GM12878 (cell line): Measurements from ENCODE around the gene VPS18. TPM values are rescaled to one million over a fixed set of nuclear protein-coding genes. Genes with fewer than 3 reads are reported as not detected.
A peak's percentile ranks its signal among the peaks of the same experiment; 100 is the strongest.

Experiments
- ATAC-seq: fragments of 200-7000 bp; cut with Tn5 transposase; 3 replicates; pipeline ENCODE4 v1.9.1; 2020; ENCODE audit warnings: mild to moderate bottlenecking, moderate library complexity
- BruUV-seq: library from RNA; stranded (reverse); fragments of 400-500 nt; replicated peaks from 2 replicates; lab custom pipeline; 2021; lab: Mats Ljungman, UMichigan
- CTCF ChIA-PET: fragments of 300-600 bp; sonication (Branson Sonifier 250); formaldehyde crosslinking; extraction: SDS; loops from one replicate; lab custom pipeline; 2021; ENCODE audit warnings: inconsistent platforms; lab: Yijun Ruan, JAX
- POLR2A ChIA-PET: fragments of 350-600 bp; formaldehyde crosslinking; extraction: SDS; loops from one replicate; lab custom pipeline; 2021; ENCODE audit warnings: inconsistent platforms; lab: Charles Lee
- RAD21 ChIA-PET: fragments of 300-600 bp; sonication (Branson Sonifier 250); formaldehyde crosslinking; loops from one replicate; lab custom pipeline; 2023; ENCODE audit warnings: antibody characterized with exemption; ENCODE audit not compliant: unreplicated experiment; lab: Charles Lee
- SMC1A ChIA-PET: fragments of 300-600 bp; sonication (Branson Sonifier 250); formaldehyde crosslinking; loops from one replicate; lab custom pipeline; 2023; ENCODE audit not compliant: unreplicated experiment, uncharacterized antibody; lab: Charles Lee
- DNase-seq: peaks from one replicate; pipeline ENCODE4 v3.0.0-alpha.2; 2011; ENCODE audit warnings: low read depth, low spot score
- FAIRE-seq: peaks from 3 replicates; lab custom pipeline; 2011; peaks lifted over from hg19 to GRCh38; lab: Jason Lieb, UNC
- H2AFZ ChIP-seq: 2 replicates; pipeline ENCODE4 v1.6.0; 2011; ENCODE audit warnings: low read depth, low read length, control low read depth; ENCODE audit not compliant: control insufficient read depth
- H3K27ac ChIP-seq: 2 replicates; pipeline ENCODE4 v1.5.1; 2011; ENCODE audit warnings: control low read depth; ENCODE audit not compliant: control insufficient read depth, insufficient read depth
- H3K27me3 ChIP-seq, 2 experiments: replicated peaks in 1 of 2; 2 replicates each; pipeline versions ENCODE4 v1.6.0 to v1.6.1; 2011; ENCODE audit warnings: low read length in 1 of 2; ENCODE audit not compliant: control insufficient read depth in 2 of 2, insufficient read depth in 2 of 2
- H3K36me3 ChIP-seq, 2 experiments: 2 replicates each; pipeline ENCODE4 v1.5.1; 2011; ENCODE audit warnings: low read length in 1 of 2; ENCODE audit not compliant: control insufficient read depth in 2 of 2, insufficient read depth in 2 of 2
- H3K4me1 ChIP-seq: 2 replicates; pipeline ENCODE4 v1.6.1; 2011; ENCODE audit warnings: mild to moderate bottlenecking, low read length, moderate library complexity, mixed read lengths; ENCODE audit not compliant: control insufficient read depth, insufficient read depth
- H3K4me2 ChIP-seq: 2 replicates; pipeline ENCODE4 v1.6.0; 2011; ENCODE audit warnings: control low read depth; ENCODE audit not compliant: control insufficient read depth, insufficient read depth
- H3K4me3 ChIP-seq: fragments of 200-600 bp; sonication (generic); 2 replicates; pipeline ENCODE4 v1.5.1; 2016
- H3K79me2 ChIP-seq: 2 replicates; pipeline ENCODE4 v1.6.0; 2011; ENCODE audit warnings: low read length; ENCODE audit not compliant: control insufficient read depth, insufficient read depth
- H3K9ac ChIP-seq: 2 replicates; pipeline ENCODE4 v1.8.0; 2011; ENCODE audit warnings: low read length, control low read depth, mixed read lengths; ENCODE audit not compliant: control insufficient read depth, insufficient read depth
- H3K9me3 ChIP-seq: replicated peaks from 3 replicates; pipeline ENCODE4 v1.5.1; 2011; ENCODE audit warnings: mild to moderate bottlenecking, low read length; ENCODE audit not compliant: control insufficient read depth, insufficient read depth
- H4K20me1 ChIP-seq: 2 replicates; pipeline ENCODE4 v1.6.0; 2011; ENCODE audit not compliant: control insufficient read depth, insufficient read depth
- BACH1 ChIP-seq: fragments of 450-650 bp; IDR thresholded peaks from 2 replicates; pipeline ENCODE4 v1.6.1; 2017; ENCODE audit warnings: mild to moderate bottlenecking, borderline replicate concordance
- BHLHE40 ChIP-seq, 2 experiments: fragments of 450-650 bp in 1 of 2; IDR thresholded peaks; 2 replicates each; pipeline ENCODE4 v1.6.1; 2011 to 2017; ENCODE audit warnings: low read depth in 2 of 2, borderline replicate concordance in 1 of 2, improper control_type of control experiment in 1 of 2, low read length in 1 of 2, mild to moderate bottlenecking in 1 of 2
- DPF2 ChIP-seq: fragments of 450-650 bp; IDR thresholded peaks from 2 replicates; pipeline ENCODE4 v1.6.1; 2017; ENCODE audit warnings: mild to moderate bottlenecking
- EED ChIP-seq: sonication (generic); IDR thresholded peaks from 2 replicates; pipeline ENCODE4 v1.6.1; 2016; ENCODE audit warnings: antibody characterized with exemption, low read depth
- ESRRA ChIP-seq: IDR thresholded peaks from 2 replicates; pipeline ENCODE4 v1.6.1; 2012; ENCODE audit warnings: mild to moderate bottlenecking, low read length, improper control_type of control experiment
- IKZF1 ChIP-seq: fragments of 450-650 bp; conservative IDR thresholded peaks from 2 replicates; pipeline ENCODE4 v1.6.1; 2017; ENCODE audit warnings: antibody characterized with exemption, mild to moderate bottlenecking
- IRF4 ChIP-seq: IDR thresholded peaks from 2 replicates; pipeline ENCODE4 v1.6.1; 2011; ENCODE audit warnings: low read depth, low read length
- KDM1A ChIP-seq: fragments of 200-600 bp; sonication (generic); IDR thresholded peaks from 2 replicates; pipeline ENCODE4 v1.6.1; 2016; ENCODE audit warnings: borderline replicate concordance
- MEF2B ChIP-seq: fragments of 450-650 bp; IDR thresholded peaks from 2 replicates; pipeline ENCODE4 v1.6.1; 2018; ENCODE audit warnings: mild to moderate bottlenecking, moderate library complexity; ENCODE audit not compliant: partially characterized antibody, poor library complexity, severe bottlenecking
- MTA2 ChIP-seq: fragments of 450-650 bp; IDR thresholded peaks from 2 replicates; pipeline ENCODE4 v1.6.1; 2016; ENCODE audit warnings: low read depth, mild to moderate bottlenecking, moderate library complexity
- MTA3 ChIP-seq: IDR thresholded peaks from 2 replicates; pipeline ENCODE4 v1.6.1; 2012; ENCODE audit warnings: low read length, inconsistent platforms, borderline replicate concordance
- NBN ChIP-seq: fragments of 450-650 bp; IDR thresholded peaks from 2 replicates; pipeline ENCODE4 v1.6.1; 2016
- RAD21 ChIP-seq: IDR thresholded peaks from 2 replicates; pipeline ENCODE4 v1.6.1; 2011; ENCODE audit warnings: mild to moderate bottlenecking, low read depth, low read length, moderate library complexity; ENCODE audit not compliant: insufficient read depth
- RBBP5 ChIP-seq: fragments of 200-600 bp; sonication (generic); conservative IDR thresholded peaks from 2 replicates; pipeline ENCODE4 v1.6.1; 2016
- SIN3A ChIP-seq: IDR thresholded peaks from 2 replicates; pipeline ENCODE4 v1.6.1; 2012; ENCODE audit warnings: low read depth, low read length, improper control_type of control experiment
- SMC3 ChIP-seq: IDR thresholded peaks from 2 replicates; pipeline ENCODE4 v1.6.1; 2011; ENCODE audit warnings: low read length, improper control_type of control experiment, borderline replicate concordance
- SPI1 ChIP-seq: IDR thresholded peaks from 2 replicates; pipeline ENCODE4 v1.6.1; 2011; ENCODE audit warnings: low read depth, mild to moderate bottlenecking, low read length, moderate library complexity, borderline replicate concordance; ENCODE audit not compliant: insufficient read depth
- WGBS: methylation state at CpG from one replicate; pipeline ENCODE4 v1.1.6; 2016; ENCODE audit warnings: low lambda C conversion rate; ENCODE audit not compliant: insufficient replicate concordance, insufficient coverage; ENCODE audit errors: missing lambda C conversion rate; 5-methylcytosine and 5-hydroxymethylcytosine counted together
- in situ Hi-C: fragments of 300-500 bp; cut with MboI; formaldehyde crosslinking; loops from 9 replicates; pipeline ENCODE4 v1.14.3; 2018; ENCODE audit warnings: mixed read lengths
- intact Hi-C: fragments of 100-400 bp; cut with micrococcal nuclease; formaldehyde crosslinking; loops from one replicate; pipeline ENCODE4 v1.14.2; 2022; ENCODE audit not compliant: unreplicated experiment
- polyA plus RNA-seq, 11 experiments: library from polyadenylated mRNA; depleted of rRNA in 4 of 11; unstranded in 6 of 11; stranded (reverse) in 5 of 11; fragments of >200 nt; fragmentation: Nextera tagmentation in 4 of 11; fragmentation: Illumina TruSeq in 1 of 11; extraction: Ambion mirVana in 4 of 11; extraction: Trizol in 1 of 11; gene quantifications; 1 replicate in 1 of 11; 2 replicates in 10 of 11; pipeline versions ENCODE4 v1.2.1 to v1.2.3, GENCODE V29; 2011 to 2016; ENCODE audit warnings: inconsistent platforms in 2 of 11, missing spikeins in 2 of 11, low read depth in 1 of 11
- total RNA-seq, 4 experiments: library from RNA; depleted of rRNA in 3 of 4; stranded (reverse); fragments of >200 nt in 3 of 4; fragmentation: Illumina TruSeq in 1 of 4; extraction: Trizol in 1 of 4; gene quantifications; 2 replicates each; pipeline versions ENCODE4 v1.2.1 to v1.2.3, GENCODE V29; 2013 to 2021
- TF ChIP-seq, protein P1 (sequence below): fragments of 450-650 bp; IDR thresholded peaks from 2 replicates; pipeline ENCODE4 v1.6.1; 2017; ENCODE audit warnings: mild to moderate bottlenecking, low read depth, inconsistent platforms; ENCODE audit not compliant: poor library complexity, severe bottlenecking
- TF ChIP-seq, protein P2 (sequence below): IDR thresholded peaks from 2 replicates; pipeline ENCODE4 v1.6.1; 2011; ENCODE audit warnings: low read depth, mild to moderate bottlenecking, low read length, moderate library complexity, borderline replicate concordance; ENCODE audit errors: extremely low read depth
- TF ChIP-seq, protein P3 (sequence below): IDR thresholded peaks from 2 replicates; pipeline ENCODE4 v1.6.1; 2012; ENCODE audit warnings: low read depth, low read length, improper control_type of control experiment

The VPS18 gene
- total and polyA plus RNA-seq, 10 of the 15 experiments (the other 5 are each of a cell fraction or from before 2014, with no cell fraction given), result 0.71 to 20.4 (median 10.6) TPM

DNA sequence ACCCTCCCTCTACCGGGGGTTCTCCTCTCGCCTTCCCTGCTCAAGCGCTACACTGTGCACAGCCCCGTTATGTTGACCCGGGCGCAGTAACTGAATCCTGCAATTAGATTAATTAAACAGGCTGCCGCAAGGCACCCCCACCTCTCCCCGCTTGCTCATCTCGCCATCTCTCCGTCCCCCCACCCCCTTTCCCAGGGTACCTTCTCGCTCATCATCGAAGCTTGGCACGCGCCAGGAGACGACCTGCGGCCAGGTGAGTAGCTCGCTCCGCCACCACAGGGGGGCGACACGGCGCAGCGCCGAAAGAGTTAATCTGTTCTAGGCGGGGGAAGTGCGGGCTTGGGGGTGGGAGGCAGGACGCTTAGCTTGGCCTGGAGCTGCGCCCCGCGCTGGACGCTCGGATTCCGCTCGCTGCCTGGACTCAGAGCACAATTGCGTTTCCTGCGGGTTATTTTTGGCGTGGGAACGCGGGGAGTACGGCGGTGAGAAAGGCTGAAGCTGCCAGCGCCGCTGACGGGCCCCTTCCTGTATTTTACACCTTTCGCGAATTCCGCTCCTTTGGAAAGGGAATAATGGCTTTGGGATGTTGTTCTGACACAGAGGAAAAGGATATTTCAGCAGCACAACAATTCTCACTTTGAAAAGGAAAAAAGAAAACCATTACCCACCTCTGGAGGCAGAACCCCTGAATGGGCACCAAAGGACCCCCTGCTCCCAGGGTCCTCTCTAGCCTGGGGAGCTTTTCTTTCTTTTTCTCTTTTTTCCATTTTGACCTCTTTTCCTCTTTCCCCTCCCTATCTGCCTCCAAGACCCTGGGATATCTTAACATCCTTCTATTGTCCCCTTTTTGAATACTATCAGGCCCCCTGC is 36.4 kb downstream of the VPS18 start:
- Histone ChIP-seq H3K27ac (no peak overlapping the region), H3K9me3 (no peaks in the 10 kb centered on the region), H3K27me3 (peaks cover 19 to 27% of the 10 kb centered on the region in 2 experiments), H3K79me2 (no peaks in the 10 kb centered on the region), H3K4me1 (peaks cover 33% of the 10 kb centered on the region), H2AFZ (peak overlapping the region; percentile 37), H3K4me3 (peak overlapping the region; percentile 50), H3K36me3 (no peaks in the 10 kb centered on the region), H3K4me2 (peak overlapping the region; percentile 49), H3K9ac (peak overlapping the region; percentile 2; the same call in 1 of the 2 replicates), H4K20me1 (no peaks in the 10 kb centered on the region)
- FAIRE-seq (no peak), ATAC-seq (peak; percentile 68), DNase-seq (no peak)
- ChIA-PET RAD21 (interaction anchor here (0.6 to 3.2 kb wide), 17 partner anchors 11 to 1031 kb away, joined by 3 to 36 read pairs (median 4); partner anchors contain the start of genes CHAC1 and VPS18), CTCF (interaction anchor here (0.6 to 6.5 kb wide), 25 partner anchors 9 to 693 kb away, joined by 3 to 80 read pairs (median 5); partner anchors contain the start of gene CHAC1), SMC1A (interaction anchor here (0.6 to 4.6 kb wide), 6 partner anchors 10 to 483 kb away, joined by 4 to 28 read pairs (median 4); partner anchors contain the start of gene VPS18), POLR2A (interaction anchor here (0.6 to 1.8 kb wide), 4 partner anchors 9 to 87 kb away, joined by 3 to 11 read pairs (median 4); no protein-coding TSS in a partner anchor)
- in situ Hi-C loops (no loop called here), intact Hi-C loops (no loop called here)
- 3% methylated on average over 41 of the region's 46 CpGs for WGBS
- BruUV-seq, result no TSS peak
- TF ChIP-seq KDM1A, result no peak
- 0 out of 2 replicates have a peak, but pooled peaks have one; percentile 21 for TF ChIP-seq EED
- TF ChIP-seq MTA2, result no peak
- TF ChIP-seq RBBP5, result no peak
- TF ChIP-seq, protein P1, sequence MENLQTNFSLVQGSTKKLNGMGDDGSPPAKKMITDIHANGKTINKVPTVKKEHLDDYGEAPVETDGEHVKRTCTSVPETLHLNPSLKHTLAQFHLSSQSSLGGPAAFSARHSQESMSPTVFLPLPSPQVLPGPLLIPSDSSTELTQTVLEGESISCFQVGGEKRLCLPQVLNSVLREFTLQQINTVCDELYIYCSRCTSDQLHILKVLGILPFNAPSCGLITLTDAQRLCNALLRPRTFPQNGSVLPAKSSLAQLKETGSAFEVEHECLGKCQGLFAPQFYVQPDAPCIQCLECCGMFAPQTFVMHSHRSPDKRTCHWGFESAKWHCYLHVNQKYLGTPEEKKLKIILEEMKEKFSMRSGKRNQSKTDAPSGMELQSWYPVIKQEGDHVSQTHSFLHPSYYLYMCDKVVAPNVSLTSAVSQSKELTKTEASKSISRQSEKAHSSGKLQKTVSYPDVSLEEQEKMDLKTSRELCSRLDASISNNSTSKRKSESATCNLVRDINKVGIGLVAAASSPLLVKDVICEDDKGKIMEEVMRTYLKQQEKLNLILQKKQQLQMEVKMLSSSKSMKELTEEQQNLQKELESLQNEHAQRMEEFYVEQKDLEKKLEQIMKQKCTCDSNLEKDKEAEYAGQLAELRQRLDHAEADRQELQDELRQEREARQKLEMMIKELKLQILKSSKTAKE, result no peak
- no peak for TF ChIP-seq SIN3A
- peak; percentile 30 for TF ChIP-seq MEF2B
- TF ChIP-seq, protein P2, sequence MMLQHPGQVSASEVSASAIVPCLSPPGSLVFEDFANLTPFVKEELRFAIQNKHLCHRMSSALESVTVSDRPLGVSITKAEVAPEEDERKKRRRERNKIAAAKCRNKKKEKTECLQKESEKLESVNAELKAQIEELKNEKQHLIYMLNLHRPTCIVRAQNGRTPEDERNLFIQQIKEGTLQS, result 0 out of 2 replicates have a peak, but pooled peaks have one; percentile 3
- TF ChIP-seq DPF2, result 0 out of 2 replicates have a peak, but pooled peaks have one; percentile 27
- TF ChIP-seq ESRRA, result no peak
- TF ChIP-seq IRF4, result no peak
- TF ChIP-seq BACH1, result no peak
- peak; percentile 45; the same call in 1 of the 2 replicates for TF ChIP-seq SMC3
- TF ChIP-seq NBN, result peak; percentile 54; the same call in 1 of the 2 replicates
- TF ChIP-seq MTA3, result no peak
- peak; percentile 35; the same call in 1 of the 2 replicates for TF ChIP-seq IKZF1
- TF ChIP-seq, protein P3, sequence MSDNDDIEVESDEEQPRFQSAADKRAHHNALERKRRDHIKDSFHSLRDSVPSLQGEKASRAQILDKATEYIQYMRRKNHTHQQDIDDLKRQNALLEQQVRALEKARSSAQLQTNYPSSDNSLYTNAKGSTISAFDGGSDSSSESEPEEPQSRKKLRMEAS, result 0 out of 2 replicates have a peak, but pooled peaks have one; percentile 21
- 0 out of 2 replicates have a peak, but pooled peaks have one; percentile 11 for TF ChIP-seq SPI1
- TF ChIP-seq BHLHE40 (IDR thresholded peaks at IDR 0.05; ENCODE audit: borderline replicate concordance in 1 of 2, low read depth in 2 of 2, low read length in 1 of 2), result peak; percentile 52 to 79; a peak in 3 of 4 replicates
- TF ChIP-seq RAD21, result peak; percentile 55; the same call in 1 of the 2 replicates
